A549 (cell line): ENCODE measurements around the gene SNRPN. TPM values are rescaled to one million over a fixed set of nuclear protein-coding genes. Genes with fewer than 3 reads are reported as not detected.

Experiments used
- ATAC-seq, 2 experiments: fragments of 200-7000 bp in 1 of 2; fragments of >200 bp in 1 of 2; cut with Nextera tagmentation in 1 of 2; cut with Tn5 transposase in 1 of 2; 3 replicates each; pipeline versions ENCODE4 v1.8.0 to v1.9.1; 2018 to 2020; ENCODE audit warnings: mild to moderate bottlenecking in 1 of 2, moderate library complexity in 1 of 2
- CTCF ChIA-PET: fragments of 300-600 bp; sonication (Branson Sonifier 250); formaldehyde crosslinking; extraction: SDS; loops from one replicate; lab custom pipeline; 2021; ENCODE audit warnings: antibody characterized with exemption, inconsistent platforms; lab: Yijun Ruan, JAX
- POLR2A ChIA-PET: fragments of 350-600 bp; formaldehyde crosslinking; extraction: SDS; loops from one replicate; lab custom pipeline; 2021; ENCODE audit warnings: antibody characterized with exemption, inconsistent platforms; lab: Yijun Ruan, JAX
- DNase-seq, 2 experiments: peaks; one replicate each; pipeline versions ENCODE4 v3.0.0 to v3.0.0-alpha.2; 2011 to 2016; ENCODE audit warnings: low read depth in 1 of 2, low spot score in 1 of 2
- FAIRE-seq: peaks from 2 replicates; lab custom pipeline; 2011; peaks lifted over from hg19 to GRCh38; lab: Jason Lieb, UNC
- H3K27ac ChIP-seq, 2 experiments: fragments of >200 bp; sonication (Bioruptor Twin); formaldehyde crosslinking; 3 replicates each; pipeline ENCODE4 v1.5.1; 2016 to 2017
- H3K4me1 ChIP-seq: fragments of >200 bp; sonication (Bioruptor Twin); formaldehyde crosslinking; 3 replicates; pipeline ENCODE4 v1.6.1; 2016
- H3K4me2 ChIP-seq: fragments of >200 bp; sonication (Bioruptor Twin); formaldehyde crosslinking; 3 replicates; pipeline ENCODE4 v1.6.1; 2016
- H3K4me3 ChIP-seq: fragments of >200 bp; sonication (Bioruptor Twin); formaldehyde crosslinking; 3 replicates; pipeline ENCODE4 v1.5.1; 2016
- H3K9me3 ChIP-seq: fragments of >200 bp; sonication (Bioruptor Twin); formaldehyde crosslinking; 3 replicates; pipeline ENCODE4 v1.6.1; 2016
- BHLHE40 ChIP-seq: IDR thresholded peaks from 2 replicates; pipeline ENCODE4 v1.6.1; 2012; ENCODE audit warnings: low read depth, low read length, inconsistent platforms
- CBX8 ChIP-seq: fragments of 200-600 bp; sonication (generic); IDR thresholded peaks from 2 replicates; pipeline ENCODE4 v1.6.1; 2016
- CEBPB ChIP-seq, 2 experiments: fragments of >200 bp in 1 of 2; sonication (Bioruptor Twin) in 1 of 2; formaldehyde crosslinking in 1 of 2; IDR thresholded peaks; 2 replicates each; pipeline ENCODE4 v1.6.1; 2012 to 2016
- FOSB ChIP-seq: fragments of 250-450 bp; sonication (Bioruptor Pico); IDR thresholded peaks from 2 replicates; pipeline ENCODE4 v1.5.0; 2020; ENCODE audit warnings: mild to moderate bottlenecking, moderate library complexity
- FOXS1 ChIP-seq: fragments of 250-450 bp; sonication (Bioruptor Pico); IDR thresholded peaks from 2 replicates; pipeline ENCODE4 v1.5.0; 2020; ENCODE audit warnings: mild to moderate bottlenecking, moderate library complexity
- GATA3 ChIP-seq: IDR thresholded peaks from 2 replicates; pipeline ENCODE4 v1.6.1; 2012; ENCODE audit warnings: borderline replicate concordance
- HOXB5 ChIP-seq: fragments of 250-450 bp; sonication (Bioruptor Pico); IDR thresholded peaks from 2 replicates; pipeline ENCODE4 v1.5.0; 2020; ENCODE audit warnings: mild to moderate bottlenecking, moderate library complexity
- JUNB ChIP-seq: fragments of >200 bp; sonication (Bioruptor Twin); formaldehyde crosslinking; IDR thresholded peaks from 2 replicates; pipeline ENCODE4 v1.6.1; 2016
- KDM5A ChIP-seq: fragments of 200-600 bp; sonication (generic); IDR thresholded peaks from 2 replicates; pipeline ENCODE4 v1.6.1; 2016; ENCODE audit warnings: antibody characterized with exemption, mild to moderate bottlenecking
- MAZ ChIP-seq: fragments of 150-350 bp; IDR thresholded peaks from 2 replicates; pipeline ENCODE4 v1.6.1; 2014; ENCODE audit warnings: antibody characterized with exemption, low read depth, low read length, borderline replicate concordance
- NFE2L2 ChIP-seq: fragments of 150-350 bp; conservative IDR thresholded peaks from 2 replicates; pipeline ENCODE4 v1.6.1; 2014; ENCODE audit warnings: low read length
- NPAS2 ChIP-seq: fragments of 250-450 bp; sonication (Bioruptor Pico); IDR thresholded peaks from 2 replicates; pipeline ENCODE4 v1.8.0; 2022; ENCODE audit warnings: mild to moderate bottlenecking, moderate library complexity, borderline replicate concordance
- NR3C1 ChIP-seq: fragments of >200 bp; sonication (Bioruptor Twin); formaldehyde crosslinking; IDR thresholded peaks from 3 replicates; pipeline ENCODE4 v1.6.1; 2017
- POLR2A ChIP-seq: IDR thresholded peaks from 2 replicates; pipeline ENCODE4 v1.6.1; 2012; ENCODE audit warnings: mild to moderate bottlenecking, low read length
- RAD21 ChIP-seq, 2 experiments: fragments of >200 bp in 1 of 2; sonication (Bioruptor Twin) in 1 of 2; formaldehyde crosslinking in 1 of 2; IDR thresholded peaks in 1 of 2; conservative IDR thresholded peaks in 1 of 2; 2 replicates in 1 of 2; 3 replicates in 1 of 2; pipeline ENCODE4 v1.6.1; 2012 to 2018; ENCODE audit warnings: inconsistent platforms in 1 of 2
- RCOR1 ChIP-seq: fragments of 150-350 bp; IDR thresholded peaks from 2 replicates; pipeline ENCODE4 v1.6.1; 2014; ENCODE audit warnings: antibody characterized with exemption, low read length, low read depth
- RFX5 ChIP-seq: fragments of 450-650 bp; IDR thresholded peaks from 2 replicates; pipeline ENCODE4 v1.7.1; 2014; ENCODE audit warnings: antibody characterized with exemption, mild to moderate bottlenecking, moderate library complexity
- ZC3H11A ChIP-seq: fragments of 450-650 bp; IDR thresholded peaks from 2 replicates; pipeline ENCODE4 v1.6.1; 2014; ENCODE audit warnings: antibody characterized with exemption, mild to moderate bottlenecking
- ZFP36 ChIP-seq: fragments of 450-650 bp; IDR thresholded peaks from 2 replicates; pipeline ENCODE4 v1.6.1; 2014; ENCODE audit warnings: borderline replicate concordance; ENCODE audit not compliant: partially characterized antibody
- ZNF302 ChIP-seq: fragments of 250-450 bp; sonication (Bioruptor Pico); IDR thresholded peaks from 2 replicates; pipeline ENCODE4 v1.9.0; 2021; ENCODE audit warnings: inconsistent platforms, mild to moderate bottlenecking, moderate library complexity
- ZSCAN20 ChIP-seq: fragments of 250-450 bp; sonication (Bioruptor Pico); IDR thresholded peaks from 2 replicates; pipeline ENCODE4 v1.8.0; 2022; ENCODE audit warnings: mild to moderate bottlenecking, moderate library complexity
- whole genome bisulfite sequencing: methylation state at CpG from one replicate; pipeline ENCODE4 v1.1.6; 2017; ENCODE audit errors: missing lambda C conversion rate; 5-methylcytosine and 5-hydroxymethylcytosine counted together
- polyA plus RNA-seq, 4 experiments: library from polyadenylated mRNA; depleted of rRNA in 3 of 4; stranded (reverse); fragments of >200 nt; fragmentation: RNase III in 1 of 4; extraction: RNeasy Plus Mini Kit Qiagen cat#74134 plus additional on column Dnase treatment in 1 of 4; gene quantifications; 2 replicates in 3 of 4; 3 replicates in 1 of 4; pipeline ENCODE4 v1.2.3, GENCODE V29; 2011 to 2017
- TF ChIP-seq, protein P1 (sequence below): fragments of 200-600 bp; sonication (generic); IDR thresholded peaks from 2 replicates; pipeline ENCODE4 v1.6.1; 2016; ENCODE audit warnings: antibody characterized with exemption, mild to moderate bottlenecking, moderate library complexity
- TF ChIP-seq, protein P2 (sequence below): fragments of >200 bp; sonication (Bioruptor Twin); formaldehyde crosslinking; IDR thresholded peaks from 3 replicates; pipeline ENCODE4 v1.6.1; 2016
- TF ChIP-seq, protein P3 (sequence below): fragments of >200 bp; sonication (Bioruptor Twin); formaldehyde crosslinking; IDR thresholded peaks from 2 replicates; pipeline ENCODE4 v1.6.1; 2016
- TF ChIP-seq, protein P4 (sequence below): fragments of 250-450 bp; sonication (Bioruptor Pico); IDR thresholded peaks from 2 replicates; pipeline ENCODE4 v1.5.0; 2020; ENCODE audit warnings: low read depth, mild to moderate bottlenecking, moderate library complexity
- TF ChIP-seq, protein P5 (sequence below): fragments of >200 bp; sonication (Bioruptor Twin); formaldehyde crosslinking; IDR thresholded peaks from 3 replicates; pipeline ENCODE4 v1.5.1; 2016
- TF ChIP-seq, protein P6 (sequence below): IDR thresholded peaks from 2 replicates; pipeline ENCODE4 v1.6.1; 2012
- TF ChIP-seq, protein P7 (sequence below): fragments of 450-650 bp; IDR thresholded peaks from 2 replicates; pipeline ENCODE4 v1.6.1; 2014; ENCODE audit warnings: antibody characterized with exemption

Gene SNRPN
- polyA plus RNA-seq, 2 of the 4 experiments (the other 2 are of a cell fraction) = 124 to 185 TPM

DNA sequence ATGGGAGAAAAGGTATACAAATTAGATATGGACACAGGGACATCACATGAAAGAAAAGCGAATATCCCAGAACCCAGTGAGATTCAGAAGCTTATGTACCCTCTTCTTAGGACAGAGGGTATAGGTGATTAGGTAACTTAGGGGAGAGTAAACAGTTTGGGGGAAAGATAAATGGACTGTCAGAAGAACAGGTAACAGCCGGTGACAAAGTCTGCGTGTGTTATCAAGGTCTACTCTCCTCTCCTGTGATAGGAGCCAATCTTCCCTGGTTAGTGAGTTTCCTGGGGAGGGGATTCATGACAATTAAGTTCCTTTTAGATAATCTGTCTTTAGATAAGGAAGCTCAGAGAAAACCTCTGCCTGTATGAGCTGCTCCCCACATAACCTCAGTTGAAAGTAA lies 30.6 kb upstream of the SNRPN start:
- 2% methylated on average over 3 of the region's 3 CpGs for WGBS
- DNase-seq (no peak), ATAC-seq (no peak), FAIRE-seq (no peak)
- H3K27ac ChIP-seq = no peak overlapping the region
- ChIA-PET POLR2A (no interaction called here), CTCF (no interaction called here)
- H3K4me1 ChIP-seq = no peaks in the 10 kb centered on the region
- H3K4me3 ChIP-seq = no peak overlapping the region
- no peak overlapping the region for H3K4me2 ChIP-seq
- no peaks in the 10 kb centered on the region for H3K9me3 ChIP-seq
- TF ChIP-seq RFX5 (no peak), NR3C1 (no peak), ZSCAN20 (no peak), CBX8 (no peak), ZFP36 (no peak), BHLHE40 (no peak), ZC3H11A (no peak), ZNF302 (CRISPR knock-in tag) (no peak), GATA3 (no peak), NFE2L2 (no peak), POLR2A (no peak), RCOR1 (no peak), CEBPB (IDR thresholded peaks at IDR 0.05) (no peak), RAD21 (conservative IDR thresholded peaks at IDR 0.05 in 1 of 2, IDR thresholded peaks at IDR 0.05 in 1 of 2) (no peak), FOXS1 (CRISPR knock-in tag) (no peak)
- TF ChIP-seq, protein P1, sequence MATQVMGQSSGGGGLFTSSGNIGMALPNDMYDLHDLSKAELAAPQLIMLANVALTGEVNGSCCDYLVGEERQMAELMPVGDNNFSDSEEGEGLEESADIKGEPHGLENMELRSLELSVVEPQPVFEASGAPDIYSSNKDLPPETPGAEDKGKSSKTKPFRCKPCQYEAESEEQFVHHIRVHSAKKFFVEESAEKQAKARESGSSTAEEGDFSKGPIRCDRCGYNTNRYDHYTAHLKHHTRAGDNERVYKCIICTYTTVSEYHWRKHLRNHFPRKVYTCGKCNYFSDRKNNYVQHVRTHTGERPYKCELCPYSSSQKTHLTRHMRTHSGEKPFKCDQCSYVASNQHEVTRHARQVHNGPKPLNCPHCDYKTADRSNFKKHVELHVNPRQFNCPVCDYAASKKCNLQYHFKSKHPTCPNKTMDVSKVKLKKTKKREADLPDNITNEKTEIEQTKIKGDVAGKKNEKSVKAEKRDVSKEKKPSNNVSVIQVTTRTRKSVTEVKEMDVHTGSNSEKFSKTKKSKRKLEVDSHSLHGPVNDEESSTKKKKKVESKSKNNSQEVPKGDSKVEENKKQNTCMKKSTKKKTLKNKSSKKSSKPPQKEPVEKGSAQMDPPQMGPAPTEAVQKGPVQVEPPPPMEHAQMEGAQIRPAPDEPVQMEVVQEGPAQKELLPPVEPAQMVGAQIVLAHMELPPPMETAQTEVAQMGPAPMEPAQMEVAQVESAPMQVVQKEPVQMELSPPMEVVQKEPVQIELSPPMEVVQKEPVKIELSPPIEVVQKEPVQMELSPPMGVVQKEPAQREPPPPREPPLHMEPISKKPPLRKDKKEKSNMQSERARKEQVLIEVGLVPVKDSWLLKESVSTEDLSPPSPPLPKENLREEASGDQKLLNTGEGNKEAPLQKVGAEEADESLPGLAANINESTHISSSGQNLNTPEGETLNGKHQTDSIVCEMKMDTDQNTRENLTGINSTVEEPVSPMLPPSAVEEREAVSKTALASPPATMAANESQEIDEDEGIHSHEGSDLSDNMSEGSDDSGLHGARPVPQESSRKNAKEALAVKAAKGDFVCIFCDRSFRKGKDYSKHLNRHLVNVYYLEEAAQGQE = no peak
- TF ChIP-seq, protein P2, sequence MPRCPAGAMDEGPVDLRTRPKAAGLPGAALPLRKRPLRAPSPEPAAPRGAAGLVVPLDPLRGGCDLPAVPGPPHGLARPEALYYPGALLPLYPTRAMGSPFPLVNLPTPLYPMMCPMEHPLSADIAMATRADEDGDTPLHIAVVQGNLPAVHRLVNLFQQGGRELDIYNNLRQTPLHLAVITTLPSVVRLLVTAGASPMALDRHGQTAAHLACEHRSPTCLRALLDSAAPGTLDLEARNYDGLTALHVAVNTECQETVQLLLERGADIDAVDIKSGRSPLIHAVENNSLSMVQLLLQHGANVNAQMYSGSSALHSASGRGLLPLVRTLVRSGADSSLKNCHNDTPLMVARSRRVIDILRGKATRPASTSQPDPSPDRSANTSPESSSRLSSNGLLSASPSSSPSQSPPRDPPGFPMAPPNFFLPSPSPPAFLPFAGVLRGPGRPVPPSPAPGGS = no peak
- TF ChIP-seq, protein P3, sequence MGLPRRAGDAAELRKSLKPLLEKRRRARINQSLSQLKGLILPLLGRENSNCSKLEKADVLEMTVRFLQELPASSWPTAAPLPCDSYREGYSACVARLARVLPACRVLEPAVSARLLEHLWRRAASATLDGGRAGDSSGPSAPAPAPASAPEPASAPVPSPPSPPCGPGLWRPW = no peak
- TF ChIP-seq, protein P4, sequence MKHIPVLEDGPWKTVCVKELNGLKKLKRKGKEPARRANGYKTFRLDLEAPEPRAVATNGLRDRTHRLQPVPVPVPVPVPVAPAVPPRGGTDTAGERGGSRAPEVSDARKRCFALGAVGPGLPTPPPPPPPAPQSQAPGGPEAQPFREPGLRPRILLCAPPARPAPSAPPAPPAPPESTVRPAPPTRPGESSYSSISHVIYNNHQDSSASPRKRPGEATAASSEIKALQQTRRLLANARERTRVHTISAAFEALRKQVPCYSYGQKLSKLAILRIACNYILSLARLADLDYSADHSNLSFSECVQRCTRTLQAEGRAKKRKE (CRISPR knock-in tag) = no peak

DNA sequence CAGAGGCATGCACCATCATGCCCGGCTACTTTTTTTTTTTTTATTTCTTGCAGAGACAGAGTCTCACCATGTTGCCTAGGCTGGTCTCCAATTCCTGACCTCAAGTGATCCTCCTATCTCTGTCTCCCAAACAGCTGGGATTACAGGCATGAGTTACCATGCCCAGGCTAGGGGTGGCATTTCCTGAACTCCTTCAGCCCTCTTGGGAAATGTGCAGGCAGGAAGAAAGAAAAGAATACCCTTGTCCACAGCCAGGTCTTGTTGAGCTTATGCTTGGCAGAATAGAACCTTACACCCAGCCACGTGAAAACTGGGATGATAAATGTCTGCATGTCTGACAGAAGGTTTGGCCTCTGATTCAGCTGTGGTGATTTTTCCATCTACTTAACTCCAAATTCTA lies 30.2 kb upstream of the SNRPN start:
- DNase-seq = no peak
- ChIA-PET CTCF (no interaction called here), POLR2A (no interaction called here)
- Histone ChIP-seq H3K27ac (no peak overlapping the region), H3K4me1 (no peaks in the 10 kb centered on the region), H3K9me3 (no peaks in the 10 kb centered on the region), H3K4me2 (no peak overlapping the region), H3K4me3 (no peak overlapping the region)
- WGBS = 4% methylated on average over 2 of the region's 2 CpGs
- no peak for FAIRE-seq
- ATAC-seq = no peak
- no peak for TF ChIP-seq HOXB5 (CRISPR knock-in tag)
- no peak for TF ChIP-seq ZNF302 (CRISPR knock-in tag)
- TF ChIP-seq, protein P5, sequence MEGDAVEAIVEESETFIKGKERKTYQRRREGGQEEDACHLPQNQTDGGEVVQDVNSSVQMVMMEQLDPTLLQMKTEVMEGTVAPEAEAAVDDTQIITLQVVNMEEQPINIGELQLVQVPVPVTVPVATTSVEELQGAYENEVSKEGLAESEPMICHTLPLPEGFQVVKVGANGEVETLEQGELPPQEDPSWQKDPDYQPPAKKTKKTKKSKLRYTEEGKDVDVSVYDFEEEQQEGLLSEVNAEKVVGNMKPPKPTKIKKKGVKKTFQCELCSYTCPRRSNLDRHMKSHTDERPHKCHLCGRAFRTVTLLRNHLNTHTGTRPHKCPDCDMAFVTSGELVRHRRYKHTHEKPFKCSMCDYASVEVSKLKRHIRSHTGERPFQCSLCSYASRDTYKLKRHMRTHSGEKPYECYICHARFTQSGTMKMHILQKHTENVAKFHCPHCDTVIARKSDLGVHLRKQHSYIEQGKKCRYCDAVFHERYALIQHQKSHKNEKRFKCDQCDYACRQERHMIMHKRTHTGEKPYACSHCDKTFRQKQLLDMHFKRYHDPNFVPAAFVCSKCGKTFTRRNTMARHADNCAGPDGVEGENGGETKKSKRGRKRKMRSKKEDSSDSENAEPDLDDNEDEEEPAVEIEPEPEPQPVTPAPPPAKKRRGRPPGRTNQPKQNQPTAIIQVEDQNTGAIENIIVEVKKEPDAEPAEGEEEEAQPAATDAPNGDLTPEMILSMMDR = no peak
- TF ChIP-seq NPAS2 (CRISPR knock-in tag) = no peak
- TF ChIP-seq KDM5A = no peak
- TF ChIP-seq, protein P6, sequence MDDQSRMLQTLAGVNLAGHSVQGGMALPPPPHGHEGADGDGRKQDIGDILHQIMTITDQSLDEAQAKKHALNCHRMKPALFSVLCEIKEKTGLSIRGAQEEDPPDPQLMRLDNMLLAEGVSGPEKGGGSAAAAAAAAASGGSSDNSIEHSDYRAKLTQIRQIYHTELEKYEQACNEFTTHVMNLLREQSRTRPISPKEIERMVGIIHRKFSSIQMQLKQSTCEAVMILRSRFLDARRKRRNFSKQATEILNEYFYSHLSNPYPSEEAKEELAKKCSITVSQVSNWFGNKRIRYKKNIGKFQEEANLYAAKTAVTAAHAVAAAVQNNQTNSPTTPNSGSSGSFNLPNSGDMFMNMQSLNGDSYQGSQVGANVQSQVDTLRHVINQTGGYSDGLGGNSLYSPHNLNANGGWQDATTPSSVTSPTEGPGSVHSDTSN = no peak
- TF ChIP-seq MAZ = no peak
- TF ChIP-seq FOSB (CRISPR knock-in tag) = no peak
- no peak for TF ChIP-seq JUNB
- TF ChIP-seq RCOR1 = no peak
- TF ChIP-seq, protein P7, sequence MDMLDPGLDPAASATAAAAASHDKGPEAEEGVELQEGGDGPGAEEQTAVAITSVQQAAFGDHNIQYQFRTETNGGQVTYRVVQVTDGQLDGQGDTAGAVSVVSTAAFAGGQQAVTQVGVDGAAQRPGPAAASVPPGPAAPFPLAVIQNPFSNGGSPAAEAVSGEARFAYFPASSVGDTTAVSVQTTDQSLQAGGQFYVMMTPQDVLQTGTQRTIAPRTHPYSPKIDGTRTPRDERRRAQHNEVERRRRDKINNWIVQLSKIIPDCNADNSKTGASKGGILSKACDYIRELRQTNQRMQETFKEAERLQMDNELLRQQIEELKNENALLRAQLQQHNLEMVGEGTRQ = no peak
- TF ChIP-seq, protein P2 = no peak
